Chondrocyte (in vitro differentiated cells): ENCODE results near the gene VCL. TPM values are rescaled to one million over a fixed set of nuclear protein-coding genes. Genes with fewer than 3 reads are reported as not detected.
A peak's percentile ranks its signal among the peaks of the same experiment; 100 is the strongest.
"Not testable (repeated sequence)": the region's sequence is repeated elsewhere in the genome, so short reads cannot be mapped to it uniquely, and the experiment has no call there.

Experiments
- DNase-seq: peaks from one replicate; pipeline ENCODE4 v3.0.0; 2021; ENCODE audit warnings: mixed read lengths, low spot score
- H3K27ac Mint-ChIP-seq: one replicate; pipeline ENCODE4 v1.8.0; 2021; ENCODE audit warnings: mild to moderate bottlenecking, moderate library complexity, mixed read lengths; ENCODE audit not compliant: unreplicated experiment
- H3K27me3 Mint-ChIP-seq: 2 replicates; pipeline ENCODE4 v1.8.0; 2021; ENCODE audit warnings: low read depth, mixed read lengths
- H3K36me3 Mint-ChIP-seq: 2 replicates; pipeline ENCODE4 v1.8.0; 2021; ENCODE audit warnings: low read depth, mixed read lengths
- H3K4me1 Mint-ChIP-seq: 2 replicates; pipeline ENCODE4 v1.8.0; 2021; ENCODE audit warnings: low read depth, mild to moderate bottlenecking, mixed read lengths
- H3K4me3 Mint-ChIP-seq: one replicate; pipeline ENCODE4 v1.8.0; 2021; ENCODE audit warnings: mild to moderate bottlenecking, moderate library complexity, mixed read lengths; ENCODE audit not compliant: unreplicated experiment
- H3K9me3 Mint-ChIP-seq: 2 replicates; pipeline ENCODE4 v1.8.0; 2021; ENCODE audit warnings: low read depth, mixed read lengths
- total RNA-seq: library from RNA; stranded (reverse); gene quantifications from 3 replicates; pipeline ENCODE4 v1.2.1, GENCODE V29; 2021
- TF ChIP-seq, protein P1 (sequence below): fragments of 200-600 bp; sonication (generic); IDR thresholded peaks from 2 replicates; pipeline ENCODE4 v1.5.0; 2021; ENCODE audit warnings: antibody characterized with exemption, mild to moderate bottlenecking, moderate library complexity

Gene VCL
- total RNA-seq, 1 donor from 2014 or later: 498 TPM

DNA sequence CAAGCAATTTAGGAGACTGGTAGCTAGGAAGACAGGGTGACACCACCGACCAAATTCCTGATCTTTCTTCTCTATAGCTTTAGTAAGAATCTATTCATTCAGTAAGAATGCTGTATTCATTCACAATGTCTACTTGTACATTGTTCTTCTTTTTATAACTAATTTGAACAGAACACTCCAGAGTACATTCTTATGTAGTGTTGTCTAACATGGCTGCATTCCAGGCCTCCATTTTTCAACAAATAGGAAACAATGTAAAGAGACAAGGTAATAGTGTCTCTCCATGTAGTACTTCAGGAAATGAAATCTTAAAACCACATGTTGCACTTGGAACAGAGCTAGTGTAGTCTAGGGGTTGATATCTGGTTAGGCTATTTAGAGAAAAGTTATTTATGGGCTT is 1.8 kb downstream of the VCL start:
- no peak for DNase-seq
- Mint-ChIP-seq H3K9me3 (no peaks in the 10 kb centered on the region), H3K36me3 (peaks cover 17% of the 10 kb centered on the region), H3K4me3 (peak overlapping the region; percentile 100), H3K27me3 (no peaks in the 10 kb centered on the region), H3K4me1 (peaks cover 56% of the 10 kb centered on the region), H3K27ac (peak overlapping the region; percentile 98)
- TF ChIP-seq, protein P1, sequence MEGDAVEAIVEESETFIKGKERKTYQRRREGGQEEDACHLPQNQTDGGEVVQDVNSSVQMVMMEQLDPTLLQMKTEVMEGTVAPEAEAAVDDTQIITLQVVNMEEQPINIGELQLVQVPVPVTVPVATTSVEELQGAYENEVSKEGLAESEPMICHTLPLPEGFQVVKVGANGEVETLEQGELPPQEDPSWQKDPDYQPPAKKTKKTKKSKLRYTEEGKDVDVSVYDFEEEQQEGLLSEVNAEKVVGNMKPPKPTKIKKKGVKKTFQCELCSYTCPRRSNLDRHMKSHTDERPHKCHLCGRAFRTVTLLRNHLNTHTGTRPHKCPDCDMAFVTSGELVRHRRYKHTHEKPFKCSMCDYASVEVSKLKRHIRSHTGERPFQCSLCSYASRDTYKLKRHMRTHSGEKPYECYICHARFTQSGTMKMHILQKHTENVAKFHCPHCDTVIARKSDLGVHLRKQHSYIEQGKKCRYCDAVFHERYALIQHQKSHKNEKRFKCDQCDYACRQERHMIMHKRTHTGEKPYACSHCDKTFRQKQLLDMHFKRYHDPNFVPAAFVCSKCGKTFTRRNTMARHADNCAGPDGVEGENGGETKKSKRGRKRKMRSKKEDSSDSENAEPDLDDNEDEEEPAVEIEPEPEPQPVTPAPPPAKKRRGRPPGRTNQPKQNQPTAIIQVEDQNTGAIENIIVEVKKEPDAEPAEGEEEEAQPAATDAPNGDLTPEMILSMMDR: no peak

DNA sequence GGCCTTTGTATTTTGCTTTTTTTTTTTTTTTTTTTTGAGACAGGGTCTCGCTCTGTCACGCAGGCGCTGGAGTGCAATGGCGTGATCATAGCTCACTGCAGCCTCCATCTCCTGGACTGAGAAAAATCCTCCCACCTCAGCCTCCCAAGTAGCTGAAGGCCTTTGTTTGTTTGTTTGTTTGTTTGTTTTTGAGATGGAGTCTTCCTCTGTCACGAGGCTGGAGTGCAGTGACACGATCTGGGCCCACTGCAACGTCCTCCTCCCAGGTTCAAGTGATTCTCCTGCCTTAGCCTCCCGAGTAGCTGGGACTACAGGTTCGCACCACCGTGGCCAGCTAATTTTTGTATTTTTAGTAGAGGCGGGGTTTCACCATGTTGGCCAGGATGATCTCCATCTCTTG is 2.3 kb downstream of the VCL start:
- H3K27me3 Mint-ChIP-seq: not testable (repeated sequence)

DNA sequence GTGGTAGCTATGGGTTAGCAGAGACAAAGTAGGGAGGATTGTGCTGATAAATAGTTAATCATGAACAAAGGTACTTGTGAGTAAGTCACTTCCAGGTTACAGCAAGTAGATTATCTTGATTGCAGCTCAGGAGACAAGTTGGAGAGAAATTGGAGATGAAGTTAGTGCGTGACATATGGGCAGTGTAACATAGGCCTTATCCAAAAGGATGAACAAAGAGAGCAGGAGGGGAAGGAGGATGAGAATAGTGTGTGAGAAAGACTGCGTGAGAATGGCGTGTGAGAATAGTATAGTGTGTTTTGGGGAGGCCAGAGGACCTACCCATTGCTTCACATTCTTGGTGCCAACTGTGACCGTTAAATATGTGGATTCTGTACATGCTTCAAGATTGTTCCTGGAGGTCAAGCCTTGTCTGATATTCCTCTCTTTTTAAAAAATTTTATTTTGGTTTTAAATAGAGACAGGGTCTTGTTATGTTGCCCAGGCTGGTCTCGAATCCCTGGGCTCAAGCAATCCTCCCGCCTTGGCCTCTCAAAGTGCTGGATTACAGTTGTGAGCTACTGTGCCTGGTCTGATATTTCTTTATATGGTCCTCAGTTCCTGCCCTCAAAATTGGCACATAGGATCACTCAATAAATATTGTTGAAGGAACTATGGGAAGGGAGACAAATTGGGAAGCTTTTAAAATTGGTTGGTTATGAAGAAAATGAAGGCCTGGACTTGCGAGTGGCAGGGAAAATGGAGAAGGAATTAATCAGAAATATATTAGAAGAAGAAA is 3.2 kb downstream of the VCL start:
- Mint-ChIP-seq H3K36me3 (peaks cover 19% of the 10 kb centered on the region), H3K9me3 (no peaks in the 10 kb centered on the region), H3K4me3 (peak overlapping the region; percentile 100), H3K27ac (peak overlapping the region; percentile 98), H3K27me3 (no peaks in the 10 kb centered on the region), H3K4me1 (peaks cover 62% of the 10 kb centered on the region)
- TF ChIP-seq, protein P1: no peak
- DNase-seq: no peak

More for the DNA sequence above, 2.3 kb downstream of the VCL start:
- not testable (repeated sequence) for H3K9me3 Mint-ChIP-seq, DNase-seq
- peaks cover 19% of the 10 kb centered on the region for H3K36me3 Mint-ChIP-seq
- H3K27ac Mint-ChIP-seq: peak overlapping the region; percentile 98
- peaks cover 58% of the 10 kb centered on the region for H3K4me1 Mint-ChIP-seq
- peak overlapping the region; percentile 100 for H3K4me3 Mint-ChIP-seq

DNA sequence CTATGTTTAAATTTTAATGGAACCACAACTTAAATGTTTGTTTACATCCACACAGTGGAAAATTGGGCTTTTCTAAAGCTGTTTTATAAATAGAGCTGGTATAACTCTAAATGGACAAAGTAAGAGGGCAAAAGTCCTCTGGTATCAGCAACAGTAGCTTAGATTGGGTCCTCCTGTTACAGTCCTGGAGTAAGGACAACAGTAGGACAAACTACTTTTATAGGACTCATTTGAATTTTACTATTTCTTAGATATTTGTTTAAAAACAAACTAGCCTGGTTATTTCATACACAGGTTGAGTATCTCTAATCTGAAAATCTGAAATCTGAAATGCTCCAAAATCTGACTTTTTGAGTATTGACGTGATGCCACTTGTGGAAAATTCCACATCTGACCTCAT is 8.4 kb downstream of the VCL start:
- Mint-ChIP-seq H3K4me3 (no peak overlapping the region), H3K27ac (peak overlapping the region; percentile 41)
- no peak for DNase-seq

DNA sequence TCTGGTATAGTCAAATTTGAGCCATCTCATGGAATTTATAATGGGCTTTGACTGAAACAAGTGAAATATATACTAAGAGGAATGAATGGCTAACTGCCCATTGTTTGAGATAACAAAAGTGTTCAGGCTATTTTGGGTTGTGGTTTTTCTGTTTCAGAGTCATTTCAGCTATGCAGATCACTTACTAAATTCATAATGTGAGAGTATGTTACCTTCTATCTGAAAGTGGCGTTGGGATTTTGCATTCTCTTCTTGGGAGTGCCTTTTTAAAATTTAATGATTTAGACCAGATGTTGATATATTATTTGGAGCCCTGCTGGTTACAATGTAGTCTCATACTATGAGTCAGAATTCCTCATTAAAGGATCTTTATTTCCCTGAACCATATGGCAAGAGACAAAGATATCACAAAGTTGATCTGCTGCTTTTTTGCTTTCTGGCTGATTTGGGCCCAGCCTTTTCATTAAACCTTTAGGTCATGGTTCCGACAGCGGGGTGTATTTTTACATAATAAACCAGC is 10.4 kb downstream of the VCL start:
- DNase-seq: no peak
- Mint-ChIP-seq H3K4me1 (peaks cover 82% of the 10 kb centered on the region), H3K27ac (peak overlapping the region; percentile 72), H3K36me3 (peaks cover 7% of the 10 kb centered on the region), H3K9me3 (no peaks in the 10 kb centered on the region), H3K27me3 (no peaks in the 10 kb centered on the region), H3K4me3 (no peak overlapping the region)
- TF ChIP-seq, protein P1: no peak

More for the DNA sequence above, 8.4 kb downstream of the VCL start:
- peaks cover 81% of the 10 kb centered on the region for H3K4me1 Mint-ChIP-seq
- peaks cover 12% of the 10 kb centered on the region for H3K36me3 Mint-ChIP-seq
- H3K27me3 Mint-ChIP-seq: no peaks in the 10 kb centered on the region
- TF ChIP-seq, protein P1: no peak
- H3K9me3 Mint-ChIP-seq: no peaks in the 10 kb centered on the region
